Mesenchymal stem cell (in vitro differentiated cells and primary cell): Measurements from ENCODE around the gene CRNN.

Source experiments
- DNase-seq: peaks from one replicate; pipeline ENCODE4 v3.0.0-alpha.2; 2013
- H2AFZ ChIP-seq: one replicate; pipeline ENCODE4 v1.6.1; 2013; ENCODE audit warnings: low read depth, mild to moderate bottlenecking, control low read depth, inconsistent platforms, low read length, moderate library complexity
- H2AK5ac ChIP-seq: 2 replicates; pipeline ENCODE4 v1.6.1; 2013; ENCODE audit warnings: low read length, moderate library complexity, mild to moderate bottlenecking, inconsistent platforms; ENCODE audit not compliant: severe bottlenecking
- H2BK120ac ChIP-seq: one replicate; pipeline ENCODE4 v1.6.1; 2013; ENCODE audit warnings: low read depth, mild to moderate bottlenecking, inconsistent platforms, low read length, moderate library complexity
- H2BK12ac ChIP-seq, 2 experiments: one replicate each; pipeline ENCODE4 v1.6.1; 2013; ENCODE audit warnings: inconsistent platforms in 2 of 2, low read length in 2 of 2, mild to moderate bottlenecking in 2 of 2, moderate library complexity in 2 of 2, control low read depth in 1 of 2
- H2BK15ac ChIP-seq: one replicate; pipeline ENCODE4 v1.6.1; 2013; ENCODE audit warnings: mild to moderate bottlenecking, low read depth, inconsistent platforms; ENCODE audit not compliant: poor library complexity, severe bottlenecking
- H2BK5ac ChIP-seq: 2 replicates; pipeline ENCODE4 v1.6.1; 2013; ENCODE audit warnings: low read depth, mild to moderate bottlenecking, low read length, control low read depth, inconsistent platforms; ENCODE audit not compliant: poor library complexity, severe bottlenecking
- H3K14ac ChIP-seq, 2 experiments: one replicate each; pipeline ENCODE4 v1.6.1; 2013; ENCODE audit warnings: inconsistent platforms in 2 of 2, low read length in 2 of 2, control low read depth in 1 of 2, mild to moderate bottlenecking in 1 of 2, moderate library complexity in 1 of 2
- H3K18ac ChIP-seq, 2 experiments: one replicate each; pipeline ENCODE4 v1.6.1; 2013; ENCODE audit warnings: inconsistent platforms in 2 of 2, low read length in 2 of 2, control low read depth in 1 of 2, low read depth in 1 of 2, mild to moderate bottlenecking in 1 of 2
- H3K23ac ChIP-seq, 2 experiments: one replicate each; pipeline ENCODE4 v1.6.1; 2013; ENCODE audit warnings: inconsistent platforms in 2 of 2, low read length in 2 of 2, mild to moderate bottlenecking in 2 of 2, moderate library complexity in 2 of 2, control low read depth in 1 of 2
- H3K27ac ChIP-seq: 2 replicates; pipeline ENCODE4 v1.5.1; 2013; ENCODE audit warnings: mild to moderate bottlenecking, moderate library complexity, low read length, control low read depth, inconsistent platforms; ENCODE audit not compliant: poor library complexity, severe bottlenecking
- H3K27me3 ChIP-seq, 2 experiments: 2 replicates each; pipeline versions ENCODE4 v1.6.1 to v1.7.0; 2013; ENCODE audit warnings: low read length in 2 of 2, mild to moderate bottlenecking in 2 of 2, moderate library complexity in 2 of 2, control low read depth in 1 of 2, inconsistent platforms in 1 of 2; ENCODE audit not compliant: control insufficient read depth in 1 of 2, insufficient read depth in 1 of 2
- H3K36me3 ChIP-seq, 2 experiments: 2 replicates each; pipeline versions ENCODE4 v1.6.1 to v1.7.0; 2013; ENCODE audit warnings: low read length in 2 of 2, control low read depth in 1 of 2, inconsistent platforms in 1 of 2, low read depth in 1 of 2, mild to moderate bottlenecking in 1 of 2; ENCODE audit not compliant: insufficient read depth in 2 of 2, control insufficient read depth in 1 of 2
- H3K4ac ChIP-seq, 2 experiments: one replicate each; pipeline ENCODE4 v1.6.1; 2013; ENCODE audit warnings: inconsistent platforms in 2 of 2, low read length in 2 of 2, mild to moderate bottlenecking in 2 of 2, moderate library complexity in 2 of 2, control low read depth in 1 of 2, low read depth in 1 of 2
- H3K4me1 ChIP-seq: 2 replicates; pipeline ENCODE4 v1.6.1; 2013; ENCODE audit warnings: low read depth, low read length, control low read depth; ENCODE audit not compliant: control insufficient read depth, insufficient read depth
- H3K4me2 ChIP-seq: 2 replicates; pipeline ENCODE4 v1.6.1; 2013; ENCODE audit warnings: low read length, mild to moderate bottlenecking, inconsistent platforms; ENCODE audit not compliant: poor library complexity, severe bottlenecking
- H3K4me3 ChIP-seq, 2 experiments: 2 replicates each; pipeline versions ENCODE4 v1.5.1 to v1.7.0; 2013; ENCODE audit warnings: low read length in 2 of 2, mild to moderate bottlenecking in 2 of 2, control low read depth in 1 of 2, low read depth in 1 of 2; ENCODE audit not compliant: insufficient read depth in 1 of 2
- H3K79me1 ChIP-seq: replicated peaks from 2 replicates; pipeline ENCODE4 v1.6.1; 2013; ENCODE audit warnings: mild to moderate bottlenecking, control low read depth, low read length, inconsistent platforms; ENCODE audit not compliant: poor library complexity, severe bottlenecking
- H3K9ac ChIP-seq: 2 replicates; pipeline ENCODE4 v1.7.0; 2013; ENCODE audit warnings: mild to moderate bottlenecking, low read length, moderate library complexity
- H3K9me3 ChIP-seq: 2 replicates; pipeline ENCODE4 v1.7.0; 2013; ENCODE audit warnings: mild to moderate bottlenecking, low read length; ENCODE audit not compliant: control insufficient read depth
- H4K8ac ChIP-seq: one replicate; pipeline ENCODE4 v1.6.1; 2013; ENCODE audit warnings: inconsistent platforms, mild to moderate bottlenecking, low read length, moderate library complexity
- H4K91ac ChIP-seq: one replicate; pipeline ENCODE4 v1.6.1; 2013; ENCODE audit warnings: mild to moderate bottlenecking, low read length, inconsistent platforms
- WGBS: methylation state at CpG from one replicate; pipeline ENCODE4 v1.1.7; 2013; ENCODE audit warnings: mixed read lengths; 5-methylcytosine and 5-hydroxymethylcytosine counted together

CRNN gene

DNA sequence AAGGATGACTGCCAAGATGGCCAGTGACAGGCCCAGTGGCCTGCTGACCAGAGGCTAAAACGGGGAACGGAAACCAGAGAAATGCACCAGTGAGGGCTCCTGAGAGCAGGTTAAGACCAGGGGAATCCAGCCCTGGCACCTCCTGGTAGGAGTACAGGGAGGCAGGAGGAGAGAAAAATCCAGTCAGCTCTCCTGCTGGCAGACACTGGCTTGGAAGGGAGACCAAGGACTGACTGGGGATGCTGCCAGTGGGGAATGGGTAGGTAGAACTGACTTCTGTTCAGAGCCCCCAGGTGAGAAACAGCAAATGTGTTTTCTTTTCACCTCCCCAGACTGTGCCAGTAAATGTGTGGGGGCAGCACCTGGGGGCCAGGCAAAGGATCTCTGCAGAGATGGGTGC, 27.7 kb upstream of the CRNN start:
- Histone ChIP-seq H4K8ac (no peak overlapping the region), H4K91ac (no peak overlapping the region), H3K18ac (no peak overlapping the region), H3K4me1 (no peaks in the 10 kb centered on the region), H3K79me1 (no peaks in the 10 kb centered on the region), H3K36me3 (no peaks in the 10 kb centered on the region), H2BK12ac (no peak overlapping the region), H3K9ac (no peak overlapping the region), H2AFZ (no peak overlapping the region), H2BK5ac (no peak overlapping the region), H2BK15ac (no peak overlapping the region), H3K4me2 (no peak overlapping the region), H3K9me3 (no peaks in the 10 kb centered on the region), H3K14ac (no peak overlapping the region), H3K23ac (no peak overlapping the region), H2AK5ac (no peak overlapping the region), H3K4ac (no peak overlapping the region), H3K27ac (no peak overlapping the region), H3K27me3 (peaks cover 0 to 1% of the 10 kb centered on the region in 2 experiments), H3K4me3 (no peak overlapping the region), H2BK120ac (no peak overlapping the region)
- DNase-seq = no peak
- 77% methylated on average over 2 of the region's 2 CpGs for WGBS

DNA sequence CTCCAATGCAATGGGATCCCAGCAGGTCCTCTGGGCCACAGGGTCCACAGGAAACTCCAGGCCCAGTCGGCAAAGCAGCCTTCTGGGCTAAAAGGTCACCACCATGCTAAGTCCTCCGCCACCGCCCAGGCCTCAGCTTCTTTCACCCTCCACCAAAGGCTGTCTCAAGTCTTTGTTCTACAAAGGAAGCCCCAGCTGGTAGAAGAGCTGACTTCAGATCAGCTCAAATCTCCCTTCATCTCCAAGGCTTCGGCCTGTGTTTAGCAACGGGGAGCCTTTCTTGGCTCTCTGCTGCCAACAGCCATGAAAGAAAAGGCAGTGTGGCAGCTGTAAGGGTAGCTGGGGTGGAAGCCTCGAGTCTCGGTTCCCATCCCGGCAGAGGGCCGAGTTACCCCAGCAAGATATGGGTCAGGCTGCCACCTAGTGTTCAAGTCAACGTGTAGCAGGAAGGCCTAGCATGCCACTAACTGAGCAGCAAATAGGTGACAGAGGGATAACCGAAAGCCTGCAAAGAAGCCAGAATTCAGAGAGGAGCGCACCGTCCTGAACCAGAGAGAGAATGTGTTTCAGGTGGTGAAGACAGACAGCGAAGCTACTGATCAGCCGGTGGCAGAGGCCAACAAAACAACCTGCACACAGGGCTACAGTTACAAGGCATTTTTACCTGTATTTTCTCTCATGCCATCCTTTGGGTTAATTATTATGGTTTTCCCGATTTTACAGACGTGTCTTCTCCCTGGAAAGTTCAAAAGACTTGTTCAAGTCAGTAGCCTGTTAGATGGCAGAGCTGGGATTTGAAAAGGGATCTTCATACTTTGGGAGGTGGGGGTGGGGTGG, 26.8 kb upstream of the CRNN start:
- Histone ChIP-seq H3K9ac (no peak overlapping the region), H2AFZ (no peak overlapping the region), H3K4me3 (no peak overlapping the region), H3K18ac (no peak overlapping the region), H2BK15ac (no peak overlapping the region), H2BK120ac (no peak overlapping the region), H3K4ac (no peak overlapping the region), H3K36me3 (no peaks in the 10 kb centered on the region), H2BK5ac (no peak overlapping the region), H3K23ac (no peak overlapping the region), H2BK12ac (no peak overlapping the region), H3K27ac (no peak overlapping the region), H4K8ac (no peak overlapping the region), H3K79me1 (no peaks in the 10 kb centered on the region), H2AK5ac (no peak overlapping the region), H3K14ac (no peak overlapping the region), H3K9me3 (no peaks in the 10 kb centered on the region), H3K4me2 (no peak overlapping the region), H3K27me3 (no peaks in the 10 kb centered on the region), H3K4me1 (no peaks in the 10 kb centered on the region), H4K91ac (no peak overlapping the region)
- no peak for DNase-seq
- WGBS = 53% methylated on average over 17 of the region's 17 CpGs

DNA sequence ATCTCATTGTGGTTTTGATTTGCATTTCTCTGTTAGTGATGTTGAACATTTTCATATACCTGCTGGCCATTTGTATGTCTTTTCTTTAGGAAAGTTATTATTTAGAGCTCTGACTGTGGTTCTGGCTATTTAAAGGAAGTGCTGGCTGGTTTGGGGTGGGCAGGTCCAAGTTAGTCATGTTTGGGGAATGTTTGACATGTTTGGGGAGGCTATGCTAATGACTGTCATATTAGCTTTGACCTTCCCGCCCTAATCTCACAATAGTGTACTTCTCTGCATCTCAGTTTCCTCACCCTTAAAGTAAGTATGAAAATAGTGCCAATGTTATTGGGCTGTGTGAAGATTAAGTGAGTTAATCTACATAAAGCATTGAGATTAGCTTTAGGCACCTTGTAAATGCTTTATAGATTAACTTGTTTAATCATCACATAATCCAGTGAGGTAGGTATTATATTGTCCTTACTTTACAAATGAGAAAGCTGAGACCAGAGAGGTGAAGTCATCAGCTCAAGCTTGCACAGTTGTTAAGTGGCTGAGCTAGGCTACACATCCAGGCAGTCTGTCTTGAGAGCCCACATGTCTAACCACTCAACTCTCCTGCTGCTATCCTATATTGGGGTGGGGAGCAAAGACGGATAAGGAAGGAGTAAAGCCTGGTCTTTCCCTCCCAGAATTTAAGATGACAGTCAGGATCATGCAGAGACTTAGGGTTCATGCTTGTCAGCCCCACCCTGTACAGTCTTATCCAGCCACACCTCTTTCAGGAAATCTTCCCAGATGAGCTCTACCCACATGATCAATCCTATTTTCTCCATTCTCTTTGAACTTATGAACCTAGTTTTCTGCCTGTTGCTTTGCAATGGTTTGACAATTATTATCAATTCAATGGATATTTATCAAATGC, 22.8 kb upstream of the CRNN start:
- no peak overlapping the region for H3K23ac ChIP-seq
- H2AFZ ChIP-seq = no peak overlapping the region
- 38% methylated on average over 1 of the region's 2 CpGs for WGBS

DNA sequence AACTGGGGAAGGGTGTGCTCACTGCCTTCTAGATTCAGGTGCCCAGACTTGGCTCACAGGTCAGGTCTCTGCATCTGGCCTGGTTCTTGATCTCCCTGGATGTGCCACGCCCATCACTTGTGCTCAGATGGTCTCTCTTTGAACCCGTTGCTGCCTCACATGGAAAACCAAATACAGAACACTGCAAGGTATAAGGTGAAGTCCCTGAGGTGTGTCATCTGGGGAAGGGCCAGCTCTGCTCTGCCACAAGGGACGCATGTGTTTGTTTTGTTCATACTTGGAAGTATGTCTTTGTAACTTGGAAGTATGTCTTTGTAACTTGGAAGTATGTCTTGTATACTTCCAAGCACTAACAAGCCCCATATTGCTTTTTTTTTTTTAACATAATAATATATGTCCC, 13.4 kb upstream of the CRNN start:
- DNase-seq = no peak
- H3K9me3 ChIP-seq = peaks cover 4% of the 10 kb centered on the region

More for the DNA sequence above, 22.8 kb upstream of the CRNN start:
- no peak overlapping the region for H4K91ac ChIP-seq
- H2BK12ac ChIP-seq = no peak overlapping the region
- no peak overlapping the region for H3K4me3 ChIP-seq
- no peak overlapping the region for H3K4ac ChIP-seq
- no peaks in the 10 kb centered on the region for H3K27me3 ChIP-seq
- no peaks in the 10 kb centered on the region for H3K79me1 ChIP-seq
- no peak overlapping the region for H3K18ac ChIP-seq
- H2BK5ac ChIP-seq = no peak overlapping the region
- no peak overlapping the region for H3K9ac ChIP-seq
- H3K14ac ChIP-seq = no peak overlapping the region
- H3K4me1 ChIP-seq = no peaks in the 10 kb centered on the region
- H2AK5ac ChIP-seq = no peak overlapping the region
- no peak overlapping the region for H2BK120ac ChIP-seq
- no peaks in the 10 kb centered on the region for H3K9me3 ChIP-seq
- no peak overlapping the region for H3K4me2 ChIP-seq
- no peak for DNase-seq
- H4K8ac ChIP-seq = no peak overlapping the region
- H3K36me3 ChIP-seq = no peaks in the 10 kb centered on the region
- H3K27ac ChIP-seq = no peak overlapping the region
- no peak overlapping the region for H2BK15ac ChIP-seq

More for the DNA sequence above, 13.4 kb upstream of the CRNN start:
- H3K23ac ChIP-seq = no peak overlapping the region
- no peak overlapping the region for H2BK12ac ChIP-seq
- no peaks in the 10 kb centered on the region for H3K4me1 ChIP-seq
- H3K79me1 ChIP-seq = no peaks in the 10 kb centered on the region
- no peak overlapping the region for H3K14ac ChIP-seq
- no peak overlapping the region for H3K18ac ChIP-seq
- no peak overlapping the region for H4K8ac ChIP-seq
- H3K27ac ChIP-seq = no peak overlapping the region
- H2BK5ac ChIP-seq = no peak overlapping the region
- H3K4me2 ChIP-seq = no peak overlapping the region
- no peak overlapping the region for H3K4me3 ChIP-seq
- WGBS = 35% methylated on average over 3 of the region's 3 CpGs
- no peak overlapping the region for H2BK120ac ChIP-seq
- H3K4ac ChIP-seq = no peak overlapping the region
- H4K91ac ChIP-seq = no peak overlapping the region
- no peak overlapping the region for H3K9ac ChIP-seq
- H2BK15ac ChIP-seq = no peak overlapping the region
- no peak overlapping the region for H2AFZ ChIP-seq
- H3K36me3 ChIP-seq = no peaks in the 10 kb centered on the region
- H2AK5ac ChIP-seq = no peak overlapping the region
- no peaks in the 10 kb centered on the region for H3K27me3 ChIP-seq
